Measurements from ENCODE around the gene SACM1L. TPM values are rescaled to one million over a fixed set of nuclear protein-coding genes. Genes with fewer than 3 reads are reported as not detected.
A peak's percentile ranks its signal among the peaks of the same experiment; 100 is the strongest.

Gene SACM1L
- total and polyA plus RNA-seq, 2 donors (not counting 3 experiments of a cell fraction or from before 2014, with no cell fraction given), result 11.9 to 39.9 TPM

- intact Hi-C loops (cut with micrococcal nuclease), result loop anchor here (5.0 kb wide), 1 partner anchor 500 kb away; no protein-coding TSS in a partner anchor
- Histone ChIP-seq H3K79me2 (ENCODE audit: control insufficient read depth, insufficient read depth, low read length) (peaks cover 14% of the 10 kb centered on the region), H3K4me3 (replicated peaks in 1 of 3; ENCODE audit: insufficient read depth in 1 of 3, low read depth in 1 of 3, low read length in 3 of 3) (no peak overlapping the region), H3K9ac (replicated peaks; ENCODE audit: extremely low read depth, insufficient read depth, low read length) (no peak overlapping the region), H3K27ac (ENCODE audit: insufficient read depth, low read depth, low read length) (peak overlapping the region; percentile 84), H3K9me3 (replicated peaks; ENCODE audit: control insufficient read depth, insufficient read depth, low read length) (no peaks in the 10 kb centered on the region), H3K36me3 (ENCODE audit: control insufficient read depth in 2 of 2, extremely low read depth in 1 of 2, insufficient read depth in 2 of 2, low read length in 2 of 2) (peaks cover 6 to 10% of the 10 kb centered on the region in 2 experiments), H3K9me1 (replicated peaks; ENCODE audit: control insufficient read depth, extremely low read depth, insufficient read depth, low read length) (no peaks in the 10 kb centered on the region), H3K4me1 (ENCODE audit: control insufficient read depth, extremely low read depth, insufficient read depth, low read length) (peaks cover 49% of the 10 kb centered on the region), H2AFZ (ENCODE audit: low read depth, low read length) (no peak overlapping the region), H3K4me2 (ENCODE audit: insufficient read depth, low read length) (no peak overlapping the region), H4K20me1 (replicated peaks; ENCODE audit: control insufficient read depth, extremely low read depth, insufficient read depth, low read length) (no peaks in the 10 kb centered on the region), H3K27me3 (ENCODE audit: control insufficient read depth in 2 of 2, insufficient read depth in 2 of 2, low read length in 2 of 2) (no peaks in the 10 kb centered on the region)
- no peak for TF ChIP-seq POLR2A (IDR thresholded peaks at IDR 0.05; ENCODE audit: low read depth, low read length)
- peak; percentile 55 for TF ChIP-seq GATA2 (IDR thresholded peaks at IDR 0.05; ENCODE audit: insufficient read depth, insufficient read length, low read depth, low read length)
- DNase-seq (ENCODE audit: low read depth, low spot score) (peak; percentile 41), FAIRE-seq (peak; percentile 64)
- ChIA-PET CTCF (interaction anchor here (0.6 to 3.7 kb wide), 11 partner anchors 12 to 159 kb away, joined by 3 to 32 read pairs (median 5); partner anchors contain the start of genes LIMD1 and SACM1L), POLR2A (interaction anchor here (1.1 to 1.4 kb wide), 2 partner anchors 22 kb away, joined by 3 to 4 read pairs; partner anchors contain the start of gene SACM1L)
- no TSS peak for BruUV-seq (replicated peaks)
- dilution Hi-C loops (cut with MboI; ENCODE audit: extremely low pct_ligation_motif_present, low sequenced_read_pairs), result loop anchor here (10.0 kb wide), 1 partner anchor 142 kb away; no protein-coding TSS in a partner anchor
Observed at GRCh38 chr3:45666757-45667431, 22.3 kb upstream of the SACM1L start.

GRCh38 chr3:45667569-45667934 is 21.6 kb upstream of the SACM1L start:
- CTCF ChIA-PET, result interaction anchor here (1.6 to 3.7 kb wide), 8 partner anchors 12 to 160 kb away, joined by 4 to 32 read pairs (median 6); partner anchors contain the start of gene LIMD1

More at GRCh38 chr3:45667569-45667934, 21.6 kb upstream of the SACM1L start:
- FAIRE-seq (no peak), DNase-seq (ENCODE audit: low read depth, low spot score) (no peak)
- peak overlapping the region; percentile 19 for H3K4me2 ChIP-seq (ENCODE audit: insufficient read depth, low read length)
- no peaks in the 10 kb centered on the region for H3K9me3 ChIP-seq (replicated peaks; ENCODE audit: control insufficient read depth, insufficient read depth, low read length)
- H4K20me1 ChIP-seq (replicated peaks; ENCODE audit: control insufficient read depth, extremely low read depth, insufficient read depth, low read length), result no peaks in the 10 kb centered on the region
- dilution Hi-C loops (cut with MboI; ENCODE audit: extremely low pct_ligation_motif_present, low sequenced_read_pairs) (loop anchor here (10.0 kb wide), 1 partner anchor 143 kb away; no protein-coding TSS in a partner anchor), intact Hi-C loops (cut with micrococcal nuclease) (loop anchor here (5.0 kb wide), 1 partner anchor 500 kb away; no protein-coding TSS in a partner anchor)
- peak overlapping the region; percentile 52 for H3K9ac ChIP-seq (replicated peaks; ENCODE audit: extremely low read depth, insufficient read depth, low read length)
- TF ChIP-seq JUN (IDR thresholded peaks at IDR 0.05; ENCODE audit: borderline replicate concordance, insufficient read depth, insufficient read length, low read depth), result no peak
- no peak for TF ChIP-seq FOS (IDR thresholded peaks at IDR 0.05; ENCODE audit: borderline replicate concordance, insufficient read depth, low read length)
- TF ChIP-seq, protein P1, sequence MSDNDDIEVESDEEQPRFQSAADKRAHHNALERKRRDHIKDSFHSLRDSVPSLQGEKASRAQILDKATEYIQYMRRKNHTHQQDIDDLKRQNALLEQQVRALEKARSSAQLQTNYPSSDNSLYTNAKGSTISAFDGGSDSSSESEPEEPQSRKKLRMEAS (IDR thresholded peaks at IDR 0.05; ENCODE audit: insufficient read depth, insufficient read length), result no peak
- no peak for TF ChIP-seq MYC (IDR thresholded peaks at IDR 0.05; ENCODE audit: low read depth, low read length)
- no peak for TF ChIP-seq GATA2 (IDR thresholded peaks at IDR 0.05; ENCODE audit: insufficient read depth, insufficient read length, low read depth, low read length)
- TF ChIP-seq EZH2 (IDR thresholded peaks at IDR 0.05; ENCODE audit: borderline replicate concordance, low read depth, low read length, severe bottlenecking), result no peak
- TF ChIP-seq POLR2A (IDR thresholded peaks at IDR 0.05; ENCODE audit: low read depth, low read length), result no peak
- no peak for TF ChIP-seq POLR2AphosphoS5 (IDR thresholded peaks at IDR 0.05; ENCODE audit: insufficient read depth, low read depth, low read length)
- TF ChIP-seq, protein P2, sequence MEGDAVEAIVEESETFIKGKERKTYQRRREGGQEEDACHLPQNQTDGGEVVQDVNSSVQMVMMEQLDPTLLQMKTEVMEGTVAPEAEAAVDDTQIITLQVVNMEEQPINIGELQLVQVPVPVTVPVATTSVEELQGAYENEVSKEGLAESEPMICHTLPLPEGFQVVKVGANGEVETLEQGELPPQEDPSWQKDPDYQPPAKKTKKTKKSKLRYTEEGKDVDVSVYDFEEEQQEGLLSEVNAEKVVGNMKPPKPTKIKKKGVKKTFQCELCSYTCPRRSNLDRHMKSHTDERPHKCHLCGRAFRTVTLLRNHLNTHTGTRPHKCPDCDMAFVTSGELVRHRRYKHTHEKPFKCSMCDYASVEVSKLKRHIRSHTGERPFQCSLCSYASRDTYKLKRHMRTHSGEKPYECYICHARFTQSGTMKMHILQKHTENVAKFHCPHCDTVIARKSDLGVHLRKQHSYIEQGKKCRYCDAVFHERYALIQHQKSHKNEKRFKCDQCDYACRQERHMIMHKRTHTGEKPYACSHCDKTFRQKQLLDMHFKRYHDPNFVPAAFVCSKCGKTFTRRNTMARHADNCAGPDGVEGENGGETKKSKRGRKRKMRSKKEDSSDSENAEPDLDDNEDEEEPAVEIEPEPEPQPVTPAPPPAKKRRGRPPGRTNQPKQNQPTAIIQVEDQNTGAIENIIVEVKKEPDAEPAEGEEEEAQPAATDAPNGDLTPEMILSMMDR (IDR thresholded peaks at IDR 0.05; ENCODE audit: extremely low read depth in 1 of 2, insufficient read depth in 1 of 2, low read depth in 1 of 2, low read length in 2 of 2), result no peak
- peaks cover 12% of the 10 kb centered on the region for H3K79me2 ChIP-seq (ENCODE audit: control insufficient read depth, insufficient read depth, low read length)
- H3K36me3 ChIP-seq (ENCODE audit: control insufficient read depth in 2 of 2, extremely low read depth in 1 of 2, insufficient read depth in 2 of 2, low read length in 2 of 2), result peaks cover 10 to 12% of the 10 kb centered on the region in 2 experiments
- POLR2A ChIA-PET, result interaction anchor here (1.4 kb wide), 1 partner anchor 23 kb away, joined by 3 read pairs; no protein-coding TSS in a partner anchor
- peak overlapping the region; percentile 84 for H3K27ac ChIP-seq (ENCODE audit: insufficient read depth, low read depth, low read length)
- H3K9me1 ChIP-seq (replicated peaks; ENCODE audit: control insufficient read depth, extremely low read depth, insufficient read depth, low read length), result no peaks in the 10 kb centered on the region
- peaks cover 49% of the 10 kb centered on the region for H3K4me1 ChIP-seq (ENCODE audit: control insufficient read depth, extremely low read depth, insufficient read depth, low read length)
- no peak overlapping the region for H3K4me3 ChIP-seq (replicated peaks in 1 of 3; ENCODE audit: insufficient read depth in 1 of 3, low read depth in 1 of 3, low read length in 3 of 3)
- H3K27me3 ChIP-seq (ENCODE audit: control insufficient read depth in 2 of 2, insufficient read depth in 2 of 2, low read length in 2 of 2), result no peaks in the 10 kb centered on the region
- BruUV-seq (replicated peaks), result TSS peak; percentile 94
- no peak overlapping the region for H2AFZ ChIP-seq (ENCODE audit: low read depth, low read length)

All from endothelial cell of umbilical vein (primary cell).